Heart left ventricle (tissue), 13 donors: Measurements from ENCODE around the gene PCBD1.

Experiments
- CTCF ChIP-seq, 12 donors: fragments of 200-600 bp; sonication (generic) in 4 of 12; IDR thresholded peaks; one replicate each; pipeline versions ENCODE4 v1.5.0 to v1.8.0; 2018 to 2022; ENCODE audit warnings: antibody characterized with exemption in 12 of 12, mild to moderate bottlenecking in 5 of 12
- POLR2A ChIP-seq, 2 donors: fragments of 450-650 bp; IDR thresholded peaks; one replicate each; pipeline ENCODE4 v1.6.1; 2017; ENCODE audit warnings: antibody characterized with exemption in 2 of 2, mild to moderate bottlenecking in 2 of 2, moderate library complexity in 2 of 2
- donor health status: ischemic (EF 13 %, LVEDD 7.1; RV severe dilation, severe dysfunction).
- donor health status: DM: no; HTN: yes; CAD: no.
- donor health status: DM: no; HTN: no; CAD: no.
- donor health status: ischemic (EF 25% LVEDD 6.9; RV normal size, moderate dysfunction).
- donor health status: ischemic (EF 25% LVEDD 5.7; RV mildly dilated, moderate dysfunction).
- donor health status: ischemic (EF 35%, LVEDD 5.7; RV mildly dilated, moderate dysfunction).
- donor health status: nonischemic (EF 11% LVEDD 7.7; RV severe dilation, severe dysfunction).
- donor health status: DM: yes; HTN: yes; CAD: no.
- donor health status: PGD.
- donor health status: ischemic (EF 29% LVEDD 5.4; RV normal size, mild dysfunction).
- donor health status: nonischemic (EF 23%, LVEDD 6.1; RV moderate dilation, normal function).

GRCh38 chr10:70843776-70844489, 44.4 kb downstream of the PCBD1 start:
- no peak for TF ChIP-seq POLR2A (IDR thresholded peaks at IDR 0.05)
- no peak for TF ChIP-seq CTCF (IDR thresholded peaks at IDR 0.05)
